ENCODE data around the gene GLE1. TPM values are rescaled to one million over a fixed set of nuclear protein-coding genes. Genes with fewer than 3 reads are reported as not detected.
"Not testable (repeated sequence)": the region's sequence is repeated elsewhere in the genome, so short reads cannot be mapped to it uniquely, and the experiment has no call there.

GLE1 gene
- polyA plus RNA-seq, 1 donor = 34.2 TPM

- no peak for DNase-seq
Observed at GRCh38 chr9:128495804-128496417, 8.6 kb upstream of the GLE1 start.

- DNase-seq = no peak
Observed at GRCh38 chr9:128497824-128498610, 6.5 kb upstream of the GLE1 start.

GRCh38 chr9:128498911-128499310 lies 5.6 kb upstream of the GLE1 start:
- no peak for DNase-seq

DNA sequence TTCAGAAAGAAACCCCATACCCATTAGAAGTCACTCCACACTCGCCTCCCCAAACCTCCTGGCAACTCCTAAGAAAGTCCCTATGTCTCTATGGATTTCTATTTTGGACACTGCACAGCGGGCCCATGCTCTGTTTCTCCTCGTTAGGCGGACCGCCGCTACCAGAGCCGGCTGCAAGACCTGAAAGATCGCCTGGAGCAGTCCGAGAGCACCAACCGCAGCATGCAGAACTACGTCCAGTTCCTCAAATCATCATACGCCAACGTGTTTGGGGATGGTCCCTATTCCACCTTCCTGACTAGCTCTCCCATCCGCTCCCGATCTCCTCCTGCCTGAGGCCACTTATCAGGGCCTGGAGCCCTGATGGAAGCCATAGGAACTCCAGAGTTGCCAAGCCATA lies 4.6 kb upstream of the GLE1 start:
- no peak for DNase-seq

GRCh38 chr9:128503415-128503825 lies 1.1 kb upstream of the GLE1 start:
- not testable (repeated sequence) for DNase-seq

- peak; percentile 25 for DNase-seq
Observed at GRCh38 chr9:128503870-128504269, 649 bp upstream of the GLE1 start.

GRCh38 chr9:128505414-128505765 lies 871 bp downstream of the GLE1 start:
- no peak for DNase-seq

DNA sequence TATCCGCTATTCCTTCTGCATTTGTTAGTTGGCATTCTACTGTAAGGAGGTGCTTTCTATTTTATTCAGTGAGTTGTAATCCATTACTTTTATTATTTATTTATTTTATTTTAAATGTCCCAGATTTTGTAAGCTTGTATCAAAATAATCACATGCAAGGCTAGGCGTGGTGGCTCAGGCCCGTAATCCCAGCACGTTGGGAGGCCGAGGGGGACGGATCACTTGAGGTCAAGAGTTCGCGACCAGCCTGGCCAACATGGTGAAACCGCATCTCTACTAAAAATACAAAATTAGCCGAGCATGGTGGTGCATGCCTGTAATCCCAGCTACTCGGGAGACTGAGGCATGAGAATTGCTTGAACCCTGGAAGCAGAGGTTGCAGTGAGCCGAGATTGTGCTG lies 1.4 kb downstream of the GLE1 start:
- not testable (repeated sequence) for DNase-seq

DNA sequence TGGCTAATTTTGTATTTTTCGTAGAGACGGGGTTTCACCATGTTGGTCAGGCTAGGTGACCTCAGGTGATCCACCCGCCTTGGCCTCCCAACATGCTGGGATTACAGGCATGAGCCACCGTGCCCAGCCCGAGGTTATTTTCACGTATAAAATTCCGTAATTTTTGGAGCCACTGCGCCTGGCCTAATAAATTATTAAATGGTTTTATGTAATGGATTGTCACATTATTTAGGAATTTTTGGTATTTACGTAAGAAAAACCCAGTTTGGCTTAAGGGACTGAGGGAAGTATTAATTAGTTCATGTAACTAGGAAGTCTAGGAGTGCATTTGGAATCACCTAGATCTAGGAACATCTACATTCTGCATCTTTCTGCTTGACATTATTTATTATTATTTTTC lies 8.3 kb downstream of the GLE1 start:
- DNase-seq = no peak

- peak; percentile 15 for DNase-seq
Observed at GRCh38 chr9:128521956-128522355, 17.4 kb downstream of the GLE1 start.

- DNase-seq = peak; percentile 36
Observed at GRCh38 chr9:128523199-128523925, 18.8 kb downstream of the GLE1 start.

- no peak for DNase-seq
Observed at GRCh38 chr9:128526720-128527119, 22.2 kb downstream of the GLE1 start.

DNA sequence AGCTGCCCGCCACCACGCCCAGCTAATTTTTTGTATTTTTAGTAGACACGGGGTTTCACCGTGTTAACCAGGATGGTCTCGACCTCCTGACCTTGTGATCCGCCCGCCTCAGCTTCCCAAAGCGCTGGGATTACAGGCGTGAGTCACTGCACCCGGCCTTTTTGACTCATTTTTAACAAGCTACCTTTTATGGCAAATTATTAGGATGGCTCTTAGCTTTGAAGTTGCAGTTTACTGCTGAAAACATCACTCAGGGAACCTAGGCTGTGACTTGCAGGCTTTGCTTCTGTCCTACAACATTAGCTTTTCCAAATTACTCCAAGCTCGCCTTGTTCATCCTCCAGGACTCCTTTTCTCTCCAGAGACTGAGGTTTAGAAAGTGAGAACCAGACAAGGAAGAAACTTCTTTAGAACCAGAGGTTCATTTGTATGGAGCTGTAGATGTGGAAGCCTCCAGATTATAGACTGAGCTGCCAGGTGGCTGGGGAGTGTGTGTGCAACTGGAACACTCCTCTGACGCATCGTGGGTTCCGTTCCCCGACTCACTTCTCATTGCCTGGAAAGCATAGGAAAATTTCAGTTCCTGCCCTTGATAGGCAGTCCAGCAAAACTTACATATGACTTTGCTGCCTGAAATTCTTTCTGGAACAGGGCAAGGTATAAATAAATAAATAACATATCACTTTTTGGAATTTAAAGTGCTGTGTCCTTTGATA lies 24.1 kb downstream of the GLE1 start:
- no peak for DNase-seq

- DNase-seq = no peak
Observed at GRCh38 chr9:128529191-128529590, 24.7 kb downstream of the GLE1 start.

- DNase-seq = no peak
Observed at GRCh38 chr9:128532581-128532980, 28.1 kb downstream of the GLE1 start.

DNA sequence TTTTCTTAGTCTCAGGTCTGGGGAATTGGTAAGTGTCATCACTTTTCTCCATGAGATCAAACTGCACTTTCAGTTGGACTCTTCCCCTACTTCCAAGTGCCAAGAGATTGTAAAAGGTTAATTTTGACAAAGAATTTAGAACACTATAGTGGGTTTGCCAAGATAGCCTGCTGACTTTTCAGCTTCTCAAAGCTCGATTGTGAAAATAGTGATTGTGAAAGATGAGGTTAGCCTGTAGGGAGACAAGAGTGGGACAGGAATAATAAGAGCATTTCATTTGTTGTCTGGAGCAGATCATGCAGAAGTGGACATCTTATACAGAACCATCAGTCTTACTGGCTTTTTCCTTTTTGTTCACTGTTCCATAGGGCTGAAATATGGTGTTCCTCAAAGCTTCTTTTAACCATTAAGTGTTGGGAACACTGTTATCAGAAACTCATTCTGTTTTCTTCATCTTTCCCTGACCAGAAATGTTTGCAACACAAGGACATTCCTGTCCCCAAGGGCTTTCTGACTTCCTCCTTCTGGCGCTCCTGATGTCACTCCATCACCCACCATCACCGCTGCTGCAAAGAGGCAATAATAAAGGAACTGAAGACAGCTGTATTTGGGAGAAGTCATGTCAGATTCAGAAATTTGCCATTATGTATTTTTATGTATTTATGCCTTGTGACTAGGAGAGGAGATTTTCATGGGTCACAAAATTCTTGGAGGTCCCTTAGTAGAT lies 36.3 kb downstream of the GLE1 start:
- no peak for DNase-seq

- DNase-seq = no peak
Observed at GRCh38 chr9:128546504-128546903, 42.0 kb downstream of the GLE1 start.

DNA sequence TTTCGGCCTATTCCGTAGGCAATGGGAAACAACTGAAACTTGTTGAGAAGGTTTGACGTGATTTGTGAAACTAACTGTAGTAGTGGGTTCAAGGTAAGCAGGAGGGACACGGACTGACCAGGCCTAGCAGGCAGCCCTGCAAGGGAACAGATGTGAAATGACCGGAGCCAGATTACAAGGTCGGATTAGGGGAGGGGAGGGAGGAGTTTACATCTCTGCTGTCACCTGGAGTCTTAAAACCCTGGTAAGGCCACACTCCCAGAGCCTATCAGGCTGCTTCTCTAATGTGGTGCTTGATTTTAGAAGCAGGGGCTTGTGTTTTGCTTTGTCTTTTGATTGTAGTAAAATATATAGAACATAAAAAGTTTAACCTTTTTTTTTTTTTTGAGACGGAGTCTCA lies 44.4 kb downstream of the GLE1 start:
- DNase-seq = no peak

DNA sequence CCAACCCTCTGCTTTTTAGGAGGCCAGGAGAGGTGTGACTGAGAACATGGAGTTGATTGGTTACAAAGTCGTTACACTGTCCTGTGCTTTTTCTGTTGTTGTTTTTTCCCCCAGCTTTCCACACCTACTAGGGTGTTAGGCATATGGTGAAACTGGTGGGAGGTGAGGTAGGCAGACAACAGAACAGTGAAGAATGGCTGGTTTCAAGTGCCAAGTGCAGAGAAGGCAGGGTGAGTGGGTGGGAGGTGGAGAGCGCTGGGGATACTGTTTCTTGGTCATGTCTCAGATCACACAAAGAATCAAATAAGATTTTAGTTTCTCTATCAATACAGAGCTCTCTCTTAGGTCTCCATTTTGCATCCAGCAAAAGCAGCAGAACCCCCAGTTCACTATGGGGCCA lies 45.7 kb downstream of the GLE1 start:
- DNase-seq = peak; percentile 15

DNA sequence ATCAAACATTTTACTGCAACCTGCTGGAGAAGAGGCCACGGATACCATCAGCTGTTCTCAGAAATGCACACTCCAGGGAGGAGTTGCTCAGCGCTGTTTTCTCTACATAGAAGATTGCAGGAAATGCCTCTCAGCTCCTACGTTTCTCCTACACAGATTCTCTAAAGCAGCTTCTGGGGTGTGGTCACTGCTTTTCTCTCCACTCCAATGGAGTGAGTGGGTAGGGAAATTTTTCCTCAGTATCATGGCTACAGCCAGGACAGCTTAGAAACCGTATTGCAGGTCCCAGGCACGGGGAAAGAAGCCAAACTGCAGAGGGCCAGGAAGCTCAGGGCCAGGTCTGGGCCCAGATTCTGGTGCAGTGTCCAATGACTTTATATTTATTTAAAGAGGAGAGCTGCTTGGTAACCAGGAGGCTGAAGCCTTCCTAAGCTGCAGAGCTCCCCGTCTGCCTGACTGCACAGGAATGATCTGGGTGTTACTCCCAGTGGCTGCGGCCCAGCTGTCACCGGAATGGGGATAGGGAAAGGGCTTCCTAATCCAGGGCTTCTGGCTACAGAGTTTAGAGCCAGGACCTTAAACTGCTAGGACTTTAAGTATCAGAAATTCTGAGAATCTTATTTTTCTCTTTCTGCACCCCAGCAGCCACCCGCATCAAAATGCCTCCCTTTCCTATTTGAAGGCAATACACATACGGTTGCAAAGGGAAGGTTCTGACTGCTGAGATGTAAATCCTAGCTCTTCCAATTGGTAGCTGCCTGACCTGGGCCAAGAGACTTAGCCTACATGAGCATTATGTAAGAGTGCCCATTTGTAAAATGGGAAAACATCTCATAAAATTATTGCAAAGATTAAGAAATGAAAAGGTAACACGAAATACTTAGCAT lies 46.5 kb downstream of the GLE1 start:
- DNase-seq = peak; percentile 21

DNA sequence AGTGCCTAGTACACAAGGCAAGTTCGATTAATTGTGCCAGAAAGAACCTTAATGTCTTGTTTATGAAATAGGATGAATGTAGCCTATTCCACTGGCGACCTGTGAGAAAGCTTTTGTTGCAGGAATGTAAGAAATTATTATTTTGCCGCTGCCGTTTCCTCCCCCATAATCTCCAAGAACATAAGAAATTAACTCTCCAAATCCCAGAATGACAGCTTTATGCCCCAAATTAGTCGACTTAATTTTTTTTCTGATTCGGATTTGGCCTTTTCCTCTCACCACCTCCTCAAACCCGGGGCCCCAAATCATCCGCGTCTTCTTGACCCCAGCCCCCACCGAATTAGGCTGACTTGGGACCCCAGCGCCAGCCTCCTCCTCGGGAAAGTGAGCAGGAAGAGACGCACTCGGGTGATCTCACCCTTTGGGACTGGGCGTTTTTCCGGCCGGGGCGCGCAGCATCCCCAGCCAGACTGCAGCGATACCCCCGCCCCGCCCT lies 47.2 kb downstream of the GLE1 start:
- peak; percentile 67 for DNase-seq

All from left kidney (tissue), 2 donors.